H1 (cell line): ENCODE data around the gene AGBL4. TPM values are rescaled to one million over a fixed set of nuclear protein-coding genes. Genes with fewer than 3 reads are reported as not detected.

Source experiments
- CBX8 ChIP-seq: fragments of 300-800, 300-1000 bp; sonication (generic); IDR thresholded peaks from 2 replicates; pipeline ENCODE4 v1.7.1; 2016; ENCODE audit warnings: low read depth, low read length, borderline replicate concordance
- CHD1 ChIP-seq: IDR thresholded peaks from 2 replicates; pipeline ENCODE4 v1.6.1; 2012; ENCODE audit warnings: low read depth, low read length, improper control_type of control experiment
- CHD2 ChIP-seq: IDR thresholded peaks from 2 replicates; pipeline ENCODE4 v1.6.1; 2012; ENCODE audit warnings: low read length, improper control_type of control experiment
- EGR1 ChIP-seq: IDR thresholded peaks from 2 replicates; pipeline ENCODE4 v1.6.1; 2011; ENCODE audit warnings: low read depth, low read length, borderline replicate concordance
- MAFK ChIP-seq: IDR thresholded peaks from 2 replicates; pipeline ENCODE4 v1.6.1; 2012; ENCODE audit warnings: low read depth, mild to moderate bottlenecking, improper control_type of control experiment, low read length
- MAX ChIP-seq: IDR thresholded peaks from 2 replicates; pipeline ENCODE4 v1.6.1; 2012; ENCODE audit warnings: inconsistent platforms
- POLR2A ChIP-seq, 2 experiments: IDR thresholded peaks; 1 replicate in 1 of 2; 2 replicates in 1 of 2; pipeline ENCODE4 v1.6.1; 2011; ENCODE audit warnings: low read depth in 2 of 2, low read length in 2 of 2, mild to moderate bottlenecking in 2 of 2; ENCODE audit errors: control extremely low read depth in 1 of 2
- SAP30 ChIP-seq: fragments of 300-600 bp; sonication (generic); IDR thresholded peaks from 2 replicates; pipeline ENCODE4 v1.7.1; 2012; ENCODE audit warnings: low read length, moderate library complexity, mild to moderate bottlenecking, inconsistent platforms; ENCODE audit not compliant: insufficient read depth, insufficient replicate concordance
- TAF1 ChIP-seq: IDR thresholded peaks from 2 replicates; pipeline ENCODE4 v1.6.1; 2011; ENCODE audit warnings: mild to moderate bottlenecking, low read depth, low read length
- TAF7 ChIP-seq: optimal IDR thresholded peaks from 2 replicates; pipeline ENCODE3; 2011; ENCODE audit warnings: low read depth, mild to moderate bottlenecking, inconsistent platforms, low read length, moderate library complexity, borderline replicate concordance
- TBP ChIP-seq: IDR thresholded peaks from 2 replicates; pipeline ENCODE4 v1.6.1; 2011; ENCODE audit warnings: low read depth, low read length, improper control_type of control experiment
- polyA plus RNA-seq, 7 experiments: library from polyadenylated mRNA; depleted of rRNA in 3 of 7; stranded (reverse) in 5 of 7; unstranded in 2 of 7; fragments of >200 nt in 5 of 7; fragments of 200-250 nt in 2 of 7; gene quantifications; 1 replicate in 5 of 7; 2 replicates in 1 of 7; 4 replicates in 1 of 7; pipeline versions ENCODE4 v1.2.1 to v1.2.3, GENCODE V29; 2011 to 2013; ENCODE audit warnings: missing spikeins in 2 of 7, mixed read lengths in 2 of 7
- total RNA-seq: library from RNA; stranded (reverse); fragmentation: NEBNext Ultra II Directional; extraction: Animal tissue kit (Norgen Biotek cat#: 25700); gene quantifications from 2 replicates; pipeline ENCODE4 v1.2.1, GENCODE V29; 2021
- TF ChIP-seq, protein P1 (sequence below): fragments of 300-600 bp; sonication (generic); IDR thresholded peaks from 2 replicates; pipeline ENCODE4 v1.7.1; 2012; ENCODE audit warnings: low read length, moderate library complexity, mild to moderate bottlenecking, inconsistent platforms; ENCODE audit not compliant: insufficient replicate concordance

Gene AGBL4
- total and polyA plus RNA-seq, 2 of the 8 experiments (the other 6 are each of a cell fraction or from before 2014, with no cell fraction given): 0.41 to 0.45 TPM

- TF ChIP-seq, protein P1, sequence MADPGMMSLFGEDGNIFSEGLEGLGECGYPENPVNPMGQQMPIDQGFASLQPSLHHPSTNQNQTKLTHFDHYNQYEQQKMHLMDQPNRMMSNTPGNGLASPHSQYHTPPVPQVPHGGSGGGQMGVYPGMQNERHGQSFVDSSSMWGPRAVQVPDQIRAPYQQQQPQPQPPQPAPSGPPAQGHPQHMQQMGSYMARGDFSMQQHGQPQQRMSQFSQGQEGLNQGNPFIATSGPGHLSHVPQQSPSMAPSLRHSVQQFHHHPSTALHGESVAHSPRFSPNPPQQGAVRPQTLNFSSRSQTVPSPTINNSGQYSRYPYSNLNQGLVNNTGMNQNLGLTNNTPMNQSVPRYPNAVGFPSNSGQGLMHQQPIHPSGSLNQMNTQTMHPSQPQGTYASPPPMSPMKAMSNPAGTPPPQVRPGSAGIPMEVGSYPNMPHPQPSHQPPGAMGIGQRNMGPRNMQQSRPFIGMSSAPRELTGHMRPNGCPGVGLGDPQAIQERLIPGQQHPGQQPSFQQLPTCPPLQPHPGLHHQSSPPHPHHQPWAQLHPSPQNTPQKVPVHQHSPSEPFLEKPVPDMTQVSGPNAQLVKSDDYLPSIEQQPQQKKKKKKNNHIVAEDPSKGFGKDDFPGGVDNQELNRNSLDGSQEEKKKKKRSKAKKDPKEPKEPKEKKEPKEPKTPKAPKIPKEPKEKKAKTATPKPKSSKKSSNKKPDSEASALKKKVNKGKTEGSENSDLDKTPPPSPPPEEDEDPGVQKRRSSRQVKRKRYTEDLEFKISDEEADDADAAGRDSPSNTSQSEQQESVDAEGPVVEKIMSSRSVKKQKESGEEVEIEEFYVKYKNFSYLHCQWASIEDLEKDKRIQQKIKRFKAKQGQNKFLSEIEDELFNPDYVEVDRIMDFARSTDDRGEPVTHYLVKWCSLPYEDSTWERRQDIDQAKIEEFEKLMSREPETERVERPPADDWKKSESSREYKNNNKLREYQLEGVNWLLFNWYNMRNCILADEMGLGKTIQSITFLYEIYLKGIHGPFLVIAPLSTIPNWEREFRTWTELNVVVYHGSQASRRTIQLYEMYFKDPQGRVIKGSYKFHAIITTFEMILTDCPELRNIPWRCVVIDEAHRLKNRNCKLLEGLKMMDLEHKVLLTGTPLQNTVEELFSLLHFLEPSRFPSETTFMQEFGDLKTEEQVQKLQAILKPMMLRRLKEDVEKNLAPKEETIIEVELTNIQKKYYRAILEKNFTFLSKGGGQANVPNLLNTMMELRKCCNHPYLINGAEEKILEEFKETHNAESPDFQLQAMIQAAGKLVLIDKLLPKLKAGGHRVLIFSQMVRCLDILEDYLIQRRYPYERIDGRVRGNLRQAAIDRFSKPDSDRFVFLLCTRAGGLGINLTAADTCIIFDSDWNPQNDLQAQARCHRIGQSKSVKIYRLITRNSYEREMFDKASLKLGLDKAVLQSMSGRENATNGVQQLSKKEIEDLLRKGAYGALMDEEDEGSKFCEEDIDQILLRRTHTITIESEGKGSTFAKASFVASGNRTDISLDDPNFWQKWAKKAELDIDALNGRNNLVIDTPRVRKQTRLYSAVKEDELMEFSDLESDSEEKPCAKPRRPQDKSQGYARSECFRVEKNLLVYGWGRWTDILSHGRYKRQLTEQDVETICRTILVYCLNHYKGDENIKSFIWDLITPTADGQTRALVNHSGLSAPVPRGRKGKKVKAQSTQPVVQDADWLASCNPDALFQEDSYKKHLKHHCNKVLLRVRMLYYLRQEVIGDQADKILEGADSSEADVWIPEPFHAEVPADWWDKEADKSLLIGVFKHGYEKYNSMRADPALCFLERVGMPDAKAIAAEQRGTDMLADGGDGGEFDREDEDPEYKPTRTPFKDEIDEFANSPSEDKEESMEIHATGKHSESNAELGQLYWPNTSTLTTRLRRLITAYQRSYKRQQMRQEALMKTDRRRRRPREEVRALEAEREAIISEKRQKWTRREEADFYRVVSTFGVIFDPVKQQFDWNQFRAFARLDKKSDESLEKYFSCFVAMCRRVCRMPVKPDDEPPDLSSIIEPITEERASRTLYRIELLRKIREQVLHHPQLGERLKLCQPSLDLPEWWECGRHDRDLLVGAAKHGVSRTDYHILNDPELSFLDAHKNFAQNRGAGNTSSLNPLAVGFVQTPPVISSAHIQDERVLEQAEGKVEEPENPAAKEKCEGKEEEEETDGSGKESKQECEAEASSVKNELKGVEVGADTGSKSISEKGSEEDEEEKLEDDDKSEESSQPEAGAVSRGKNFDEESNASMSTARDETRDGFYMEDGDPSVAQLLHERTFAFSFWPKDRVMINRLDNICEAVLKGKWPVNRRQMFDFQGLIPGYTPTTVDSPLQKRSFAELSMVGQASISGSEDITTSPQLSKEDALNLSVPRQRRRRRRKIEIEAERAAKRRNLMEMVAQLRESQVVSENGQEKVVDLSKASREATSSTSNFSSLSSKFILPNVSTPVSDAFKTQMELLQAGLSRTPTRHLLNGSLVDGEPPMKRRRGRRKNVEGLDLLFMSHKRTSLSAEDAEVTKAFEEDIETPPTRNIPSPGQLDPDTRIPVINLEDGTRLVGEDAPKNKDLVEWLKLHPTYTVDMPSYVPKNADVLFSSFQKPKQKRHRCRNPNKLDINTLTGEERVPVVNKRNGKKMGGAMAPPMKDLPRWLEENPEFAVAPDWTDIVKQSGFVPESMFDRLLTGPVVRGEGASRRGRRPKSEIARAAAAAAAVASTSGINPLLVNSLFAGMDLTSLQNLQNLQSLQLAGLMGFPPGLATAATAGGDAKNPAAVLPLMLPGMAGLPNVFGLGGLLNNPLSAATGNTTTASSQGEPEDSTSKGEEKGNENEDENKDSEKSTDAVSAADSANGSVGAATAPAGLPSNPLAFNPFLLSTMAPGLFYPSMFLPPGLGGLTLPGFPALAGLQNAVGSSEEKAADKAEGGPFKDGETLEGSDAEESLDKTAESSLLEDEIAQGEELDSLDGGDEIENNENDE: no peak
- TF ChIP-seq CBX8: no peak
- no peak for TF ChIP-seq TAF1
- TF ChIP-seq MAX: no peak
- no peak for TF ChIP-seq POLR2A (IDR thresholded peaks at IDR 0.05; ENCODE audit: control extremely low read depth in 1 of 2, low read depth in 2 of 2, low read length in 2 of 2)
- no peak for TF ChIP-seq MAFK
- no peak for TF ChIP-seq TBP
- no peak for TF ChIP-seq EGR1
- no peak for TF ChIP-seq TAF7
- no peak for TF ChIP-seq CHD2
- no peak for TF ChIP-seq CHD1
- no peak for TF ChIP-seq SAP30
These were observed 1200.6 kb downstream of the AGBL4 start (continued) for GRCh38 chr1:48823168-48823567.
